Thoracic aorta (tissue), 2 donors: ENCODE measurements around the gene OSBPL10. TPM values are rescaled to one million over a fixed set of nuclear protein-coding genes. Genes with fewer than 3 reads are reported as not detected.

Experiments used
- ATAC-seq: fragments of 150-250 bp; one replicate; pipeline ENCODE4 v1.8.0; 2017; ENCODE audit warnings: low read depth; ENCODE audit not compliant: insufficient number of reproducible peaks, low FRiP score
- DNase-seq: peaks from one replicate; pipeline ENCODE4 v3.0.0-alpha.2; 2020; ENCODE audit warnings: low spot score
- H3K27ac ChIP-seq, 2 donors: fragments of 200-600 bp; sonication (generic); 1 replicate in 1 of 2; 2 replicates in 1 of 2; pipeline ENCODE4 v1.5.1; 2016; ENCODE audit warnings: mild to moderate bottlenecking in 2 of 2, moderate library complexity in 2 of 2
- H3K27me3 ChIP-seq: fragments of 200-600 bp; sonication (generic); replicated peaks from 2 replicates; pipeline ENCODE4 v1.6.0; 2016; ENCODE audit warnings: mild to moderate bottlenecking; ENCODE audit not compliant: insufficient read depth
- H3K36me3 ChIP-seq: fragments of 200-600 bp; sonication (generic); one replicate; pipeline ENCODE4 v1.5.1; 2016
- H3K4me1 ChIP-seq, 2 donors: fragments of 200-600 bp; sonication (generic); 1 replicate in 1 of 2; 2 replicates in 1 of 2; pipeline versions ENCODE4 v1.5.1 to v1.6.0; 2016; ENCODE audit warnings: low read depth in 2 of 2, mild to moderate bottlenecking in 1 of 2; ENCODE audit not compliant: control insufficient read depth in 1 of 2
- H3K4me3 ChIP-seq: fragments of 200-600 bp; sonication (generic); 2 replicates; pipeline ENCODE4 v1.5.1; 2016; ENCODE audit warnings: mild to moderate bottlenecking
- H3K9me3 ChIP-seq: fragments of 200-600 bp; sonication (generic); 2 replicates; pipeline ENCODE4 v1.5.1; 2016
- total RNA-seq, 2 donors: library from RNA; depleted of rRNA; stranded (reverse); fragments of >200 nt; gene quantifications; one replicate each; pipeline versions ENCODE4 v1.1.0 to v1.2.3, GENCODE V29; 2016
- TF ChIP-seq, protein P1 (sequence below): fragments of 200-600 bp; sonication (generic); IDR thresholded peaks from one replicate; pipeline ENCODE4 v1.5.1; 2019; ENCODE audit warnings: antibody characterized with exemption

Gene OSBPL10
- total RNA-seq, 2 donors from 2014 or later = 108 to 153 TPM

DNA sequence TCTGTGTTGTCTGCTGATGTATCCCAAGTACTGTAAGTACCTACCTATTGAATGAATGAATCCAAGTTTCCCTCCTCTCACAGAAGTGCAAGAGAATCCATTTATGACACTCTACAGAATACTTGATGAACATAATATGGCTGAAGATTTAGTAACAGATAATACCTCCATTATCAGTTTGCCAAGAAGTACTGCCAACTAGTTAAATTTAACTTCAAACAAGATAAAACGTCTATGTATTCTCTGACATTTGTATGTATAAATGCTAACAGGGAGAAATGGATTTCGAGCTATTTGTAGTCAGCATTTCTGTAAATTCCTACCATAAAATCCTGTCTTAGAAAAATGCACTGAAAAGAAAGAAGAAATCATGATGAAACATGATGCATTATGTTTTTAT lies 230.7 kb downstream of the OSBPL10 start:
- Histone ChIP-seq H3K9me3 (no peaks in the 10 kb centered on the region), H3K4me3 (no peak overlapping the region), H3K27me3 (no peaks in the 10 kb centered on the region), H3K4me1 (peaks cover 4 to 15% of the 10 kb centered on the region in 2 donors), H3K27ac (no peak overlapping the region), H3K36me3 (no peaks in the 10 kb centered on the region)
- DNase-seq = no peak
- no peak for ATAC-seq
- TF ChIP-seq, protein P1, sequence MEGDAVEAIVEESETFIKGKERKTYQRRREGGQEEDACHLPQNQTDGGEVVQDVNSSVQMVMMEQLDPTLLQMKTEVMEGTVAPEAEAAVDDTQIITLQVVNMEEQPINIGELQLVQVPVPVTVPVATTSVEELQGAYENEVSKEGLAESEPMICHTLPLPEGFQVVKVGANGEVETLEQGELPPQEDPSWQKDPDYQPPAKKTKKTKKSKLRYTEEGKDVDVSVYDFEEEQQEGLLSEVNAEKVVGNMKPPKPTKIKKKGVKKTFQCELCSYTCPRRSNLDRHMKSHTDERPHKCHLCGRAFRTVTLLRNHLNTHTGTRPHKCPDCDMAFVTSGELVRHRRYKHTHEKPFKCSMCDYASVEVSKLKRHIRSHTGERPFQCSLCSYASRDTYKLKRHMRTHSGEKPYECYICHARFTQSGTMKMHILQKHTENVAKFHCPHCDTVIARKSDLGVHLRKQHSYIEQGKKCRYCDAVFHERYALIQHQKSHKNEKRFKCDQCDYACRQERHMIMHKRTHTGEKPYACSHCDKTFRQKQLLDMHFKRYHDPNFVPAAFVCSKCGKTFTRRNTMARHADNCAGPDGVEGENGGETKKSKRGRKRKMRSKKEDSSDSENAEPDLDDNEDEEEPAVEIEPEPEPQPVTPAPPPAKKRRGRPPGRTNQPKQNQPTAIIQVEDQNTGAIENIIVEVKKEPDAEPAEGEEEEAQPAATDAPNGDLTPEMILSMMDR = no peak

DNA sequence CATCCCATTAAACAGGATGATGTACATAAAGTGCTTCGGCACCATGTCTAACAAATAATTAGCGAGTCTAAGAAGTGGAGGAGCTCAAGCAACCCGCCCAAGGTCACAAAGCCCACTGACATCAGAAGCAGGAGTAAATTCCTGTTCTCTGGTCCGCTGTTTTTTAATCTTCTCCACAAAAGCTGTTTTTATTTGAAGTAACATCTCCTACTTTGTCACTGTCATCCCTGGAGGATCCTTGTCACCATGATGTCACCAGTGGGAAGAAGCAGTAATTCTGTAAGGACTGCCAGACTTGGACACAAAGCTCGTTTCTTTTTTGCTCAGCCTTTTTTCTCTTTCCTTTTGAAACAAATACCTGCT lies 232.1 kb downstream of the OSBPL10 start:
- Histone ChIP-seq H3K27ac (no peak overlapping the region), H3K4me1 (peaks cover 0 to under 1% of the 10 kb centered on the region in 2 donors), H3K9me3 (no peaks in the 10 kb centered on the region), H3K36me3 (no peaks in the 10 kb centered on the region), H3K4me3 (no peak overlapping the region), H3K27me3 (no peaks in the 10 kb centered on the region)
- TF ChIP-seq, protein P1 = no peak
- ATAC-seq = no peak
- no peak for DNase-seq

DNA sequence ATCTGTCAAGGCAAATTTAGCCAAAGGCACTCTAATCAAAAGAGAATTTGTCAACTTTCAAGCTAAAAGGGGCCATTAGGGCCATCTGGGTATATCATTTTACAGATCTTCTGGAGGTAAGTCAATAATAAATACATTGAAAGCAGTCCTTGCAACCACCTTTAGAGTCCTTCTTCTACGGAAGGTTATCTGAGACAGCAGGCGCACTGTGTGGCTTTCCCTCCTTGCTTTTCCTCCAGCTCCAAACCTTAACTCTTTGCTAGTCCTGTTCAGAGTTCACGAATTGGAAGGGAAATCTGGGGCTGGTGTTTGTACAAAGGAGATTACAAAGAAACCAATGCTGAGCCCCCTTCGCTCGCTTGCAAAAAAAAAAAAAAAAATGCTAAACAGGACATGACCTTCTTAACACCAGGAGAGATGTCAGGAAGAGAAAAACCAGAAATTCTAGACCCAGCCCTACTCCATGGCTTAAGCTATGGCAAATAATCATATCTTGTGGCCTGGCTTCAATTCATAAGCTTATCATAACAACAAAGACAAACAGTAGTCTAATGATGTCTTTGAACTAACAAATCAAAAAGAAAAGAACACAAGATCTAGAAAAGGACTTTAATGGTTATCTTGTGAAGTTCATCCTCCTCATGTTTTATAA lies 232.7 kb downstream of the OSBPL10 start:
- Histone ChIP-seq H3K9me3 (no peaks in the 10 kb centered on the region), H3K4me1 (no peaks in the 10 kb centered on the region), H3K27me3 (no peaks in the 10 kb centered on the region), H3K27ac (no peak overlapping the region), H3K36me3 (no peaks in the 10 kb centered on the region), H3K4me3 (no peak overlapping the region)
- DNase-seq (no peak), ATAC-seq (no peak)
- TF ChIP-seq, protein P1 = no peak

DNA sequence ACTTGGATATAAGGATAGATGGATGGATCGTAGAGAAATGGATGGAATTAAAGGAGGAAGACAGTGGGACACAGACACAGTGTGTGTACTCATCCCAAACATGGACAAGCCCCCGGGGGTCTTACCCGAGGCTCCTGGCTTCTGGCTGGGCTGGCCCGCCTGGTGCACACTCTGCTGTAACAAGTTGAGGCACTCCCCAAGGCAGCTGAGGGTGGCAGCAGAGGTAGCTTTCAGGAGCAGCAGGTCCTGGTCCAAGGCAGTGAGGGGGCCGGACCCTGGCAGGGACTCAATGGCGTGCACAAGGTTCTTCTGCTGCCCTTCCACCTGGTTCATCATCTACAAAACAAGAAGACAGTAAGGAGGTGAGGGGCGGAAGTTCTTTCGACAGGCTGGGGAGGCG lies 233.3 kb downstream of the OSBPL10 start:
- DNase-seq (no peak), ATAC-seq (no peak)
- H3K36me3 ChIP-seq = no peaks in the 10 kb centered on the region
- TF ChIP-seq, protein P1 = no peak
- H3K9me3 ChIP-seq = no peaks in the 10 kb centered on the region
- no peaks in the 10 kb centered on the region for H3K4me1 ChIP-seq
- no peak overlapping the region for H3K27ac ChIP-seq
- no peaks in the 10 kb centered on the region for H3K27me3 ChIP-seq
- no peak overlapping the region for H3K4me3 ChIP-seq

DNA sequence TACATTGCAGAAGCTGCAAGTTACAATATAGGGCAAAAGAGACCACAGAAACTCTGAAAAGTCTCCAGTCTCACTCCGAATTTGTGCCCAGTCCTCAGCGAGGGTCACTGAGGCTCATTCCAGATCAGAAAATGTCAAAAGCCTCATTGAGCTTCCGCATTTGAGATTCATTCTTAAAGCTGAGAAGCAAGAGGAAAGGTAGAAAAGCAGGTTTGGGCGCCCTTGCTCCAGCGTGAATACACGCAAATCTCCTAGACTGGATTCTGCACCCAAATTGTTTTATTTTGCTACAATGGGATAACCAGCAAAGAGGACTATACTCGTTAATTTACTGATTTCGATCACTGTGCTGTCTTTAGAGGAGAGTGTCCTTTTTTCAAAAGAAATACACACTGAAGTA lies 236.1 kb downstream of the OSBPL10 start:
- Histone ChIP-seq H3K27ac (no peak overlapping the region), H3K27me3 (no peaks in the 10 kb centered on the region), H3K9me3 (no peaks in the 10 kb centered on the region), H3K4me3 (no peak overlapping the region), H3K36me3 (no peaks in the 10 kb centered on the region), H3K4me1 (no peaks in the 10 kb centered on the region)
- DNase-seq (no peak), ATAC-seq (no peak)
- TF ChIP-seq, protein P1 = no peak
